Activated T-helper 17 cell treated with anti-CD3 and anti-CD28 coated beads, Interleukin-2, amount 50 U/mL, for 72 hours (primary cell): ENCODE results near the gene TMEM135. TPM values are rescaled to one million over a fixed set of nuclear protein-coding genes. Genes with fewer than 3 reads are reported as not detected.

Experiments used
- ATAC-seq: fragments of 150-1000 bp; cut with Tn5 transposase; replicated peaks from 2 replicates; pipeline ENCODE4 v1.10.0; 2021; ENCODE audit warnings: mild to moderate bottlenecking, moderate library complexity
- H3K27ac Mint-ChIP-seq: one replicate; pipeline ENCODE4 v1.8.0; 2022; ENCODE audit warnings: mixed read lengths
- H3K27me3 Mint-ChIP-seq: one replicate; pipeline ENCODE4 v1.8.0; 2022; ENCODE audit warnings: mixed read lengths
- H3K36me3 Mint-ChIP-seq: one replicate; pipeline ENCODE4 v1.8.0; 2022; ENCODE audit warnings: low read depth, mild to moderate bottlenecking, mixed read lengths
- H3K4me1 Mint-ChIP-seq: one replicate; pipeline ENCODE4 v1.8.0; 2022; ENCODE audit warnings: mixed read lengths
- H3K4me3 Mint-ChIP-seq: one replicate; pipeline ENCODE4 v1.8.0; 2022; ENCODE audit warnings: mild to moderate bottlenecking, mixed read lengths
- H3K9me3 Mint-ChIP-seq: one replicate; pipeline ENCODE4 v1.8.0; 2022; ENCODE audit warnings: mixed read lengths
- total RNA-seq, 2 donors: library from RNA; stranded (reverse); gene quantifications; one replicate each; pipeline ENCODE4 v1.2.3, GENCODE V29; 2022

Gene TMEM135
- total RNA-seq, 2 donors from 2014 or later: 19.8 to 34.7 TPM

DNA sequence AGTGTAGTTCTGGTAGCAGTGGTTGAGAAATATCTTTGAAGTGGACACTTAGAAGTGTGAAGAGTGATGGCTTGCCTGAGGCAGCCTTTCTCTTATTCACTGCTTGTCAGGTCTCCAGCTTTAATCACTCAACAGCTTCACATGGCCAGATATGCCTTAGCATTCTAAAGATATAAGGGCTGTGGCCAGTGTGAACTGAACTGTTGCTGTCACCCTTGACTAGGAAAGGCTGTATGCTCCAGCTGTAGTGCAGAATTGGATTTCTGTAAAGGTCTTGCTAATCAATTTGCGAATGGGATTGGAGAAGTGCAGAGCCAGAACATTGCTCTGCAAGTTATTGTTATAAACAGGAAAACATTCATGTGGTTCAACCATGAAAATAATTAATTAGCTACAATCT, 266.7 kb downstream of the TMEM135 start:
- Mint-ChIP-seq H3K9me3 (no peaks in the 10 kb centered on the region), H3K4me1 (no peaks in the 10 kb centered on the region), H3K4me3 (no peak overlapping the region), H3K36me3 (peaks cover 6% of the 10 kb centered on the region), H3K27ac (no peak overlapping the region), H3K27me3 (no peaks in the 10 kb centered on the region)
- ATAC-seq: no peak

DNA sequence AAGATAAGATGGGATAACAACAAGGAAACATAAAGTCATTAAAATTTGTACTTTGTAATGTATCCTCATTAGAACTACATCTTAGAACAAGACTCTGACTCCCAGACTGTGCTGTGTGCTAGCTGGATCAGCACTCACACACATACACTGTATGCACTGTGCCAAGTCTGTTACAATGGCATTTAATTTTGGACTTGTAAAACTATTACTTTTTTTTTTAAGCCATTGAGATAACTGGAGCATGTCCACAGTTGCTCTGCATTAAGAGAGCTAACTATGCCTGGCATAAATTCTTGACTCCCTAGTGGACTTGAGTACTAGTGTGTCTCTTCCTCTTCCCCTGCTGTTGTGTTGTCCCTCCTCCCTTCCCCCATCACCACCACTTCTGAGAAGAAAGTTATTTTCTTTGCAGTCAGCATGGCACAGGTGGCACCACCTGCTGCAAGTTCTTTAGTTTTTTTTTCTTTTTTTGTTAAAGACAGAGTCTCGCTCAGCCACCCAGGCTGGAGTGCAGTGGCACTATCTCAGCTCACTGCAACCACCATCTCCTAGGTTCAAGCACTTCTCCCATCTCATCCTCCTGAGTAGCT, 268.6 kb downstream of the TMEM135 start:
- Mint-ChIP-seq H3K4me3 (no peak overlapping the region), H3K4me1 (no peaks in the 10 kb centered on the region), H3K27ac (no peak overlapping the region), H3K27me3 (no peaks in the 10 kb centered on the region), H3K9me3 (no peaks in the 10 kb centered on the region), H3K36me3 (peaks cover 6% of the 10 kb centered on the region)
- ATAC-seq: no peak

DNA sequence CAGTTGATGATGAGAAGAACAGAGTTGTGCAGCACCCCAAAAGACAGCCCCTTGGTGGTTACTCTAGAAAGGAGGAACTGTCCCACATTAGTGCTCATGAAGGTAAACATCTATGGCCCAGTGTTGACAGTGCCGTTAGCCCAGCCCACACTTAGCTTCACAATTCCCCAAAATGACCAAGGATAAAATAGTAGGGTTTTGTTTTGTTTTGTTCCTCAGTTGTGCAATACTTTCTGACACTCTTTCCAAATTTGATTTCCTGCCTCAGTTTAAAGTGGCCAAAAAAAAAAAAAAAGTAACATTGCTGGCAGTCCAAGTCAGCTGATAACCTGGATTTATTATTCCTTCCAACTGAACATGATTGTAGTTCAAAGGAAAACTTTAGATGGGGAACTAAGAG, 269.4 kb downstream of the TMEM135 start:
- no peak for ATAC-seq
- no peak overlapping the region for H3K4me3 Mint-ChIP-seq

DNA sequence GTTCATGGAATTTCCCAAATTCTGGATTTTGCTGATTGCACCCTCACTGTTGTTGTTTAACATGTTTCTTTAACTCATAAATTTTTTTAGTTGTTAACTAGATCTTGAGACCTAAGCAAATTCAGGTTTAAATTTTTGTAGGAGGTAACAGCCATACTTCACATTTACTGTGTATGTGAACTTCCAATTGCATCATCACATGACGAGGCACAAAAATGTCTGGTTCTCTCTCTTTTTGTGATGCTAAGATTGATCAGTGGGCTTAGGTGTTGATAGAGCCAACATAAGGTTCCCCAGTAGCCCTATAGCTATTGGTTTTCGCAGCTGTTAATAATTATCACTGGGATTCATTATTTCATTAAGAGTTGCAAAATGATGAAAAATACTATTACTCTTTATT, 277.5 kb downstream of the TMEM135 start:
- H3K4me3 Mint-ChIP-seq: no peak overlapping the region
- no peaks in the 10 kb centered on the region for H3K27me3 Mint-ChIP-seq
- no peak overlapping the region for H3K27ac Mint-ChIP-seq
- no peak for ATAC-seq
- no peaks in the 10 kb centered on the region for H3K9me3 Mint-ChIP-seq
- H3K4me1 Mint-ChIP-seq: no peaks in the 10 kb centered on the region
- H3K36me3 Mint-ChIP-seq: peaks cover 28% of the 10 kb centered on the region

More for the DNA sequence above, 269.4 kb downstream of the TMEM135 start:
- no peaks in the 10 kb centered on the region for H3K27me3 Mint-ChIP-seq
- H3K9me3 Mint-ChIP-seq: no peaks in the 10 kb centered on the region
- H3K27ac Mint-ChIP-seq: no peak overlapping the region
- no peaks in the 10 kb centered on the region for H3K4me1 Mint-ChIP-seq
- peaks cover 6% of the 10 kb centered on the region for H3K36me3 Mint-ChIP-seq

DNA sequence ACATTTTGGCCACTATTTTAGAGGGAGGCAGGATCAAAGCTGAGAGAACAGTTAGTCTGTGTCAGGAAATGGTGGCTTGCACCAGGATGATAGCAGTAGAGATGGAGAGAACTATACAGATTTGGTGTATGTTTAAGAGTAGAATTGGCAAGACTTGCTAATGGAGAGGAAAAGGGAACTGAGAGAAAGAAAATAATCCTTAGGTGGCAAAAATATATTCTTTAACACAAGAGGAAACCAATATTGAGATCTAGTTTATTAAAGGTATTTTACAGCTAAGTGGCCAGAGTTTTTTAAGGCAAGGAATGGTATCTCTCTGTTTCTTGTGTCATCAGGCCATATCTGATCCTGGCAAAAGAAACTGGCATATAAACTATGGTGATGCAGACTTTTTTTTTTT, 278.8 kb downstream of the TMEM135 start:
- Mint-ChIP-seq H3K4me3 (no peak overlapping the region), H3K27me3 (no peaks in the 10 kb centered on the region), H3K4me1 (no peaks in the 10 kb centered on the region), H3K9me3 (no peaks in the 10 kb centered on the region), H3K36me3 (peaks cover 40% of the 10 kb centered on the region), H3K27ac (no peak overlapping the region)
- no peak for ATAC-seq

DNA sequence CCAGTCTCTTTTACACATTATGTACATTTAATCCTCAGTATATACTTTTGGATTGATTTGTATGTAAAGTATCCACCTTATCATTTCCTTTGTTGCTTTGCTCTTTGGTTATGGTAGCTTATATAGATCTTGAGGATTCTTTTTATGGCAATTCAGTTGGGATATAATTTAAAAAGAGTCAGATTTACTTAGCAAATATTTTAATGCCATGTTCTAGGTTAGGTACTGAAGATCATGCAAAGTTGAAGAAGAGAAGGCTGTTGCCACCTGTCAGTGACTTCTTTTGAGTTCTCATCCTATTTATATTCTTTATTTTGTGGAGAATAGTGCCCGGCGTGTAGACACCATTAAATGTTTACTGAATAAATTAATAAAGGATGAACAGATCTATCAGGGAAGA, 279.7 kb downstream of the TMEM135 start:
- H3K27me3 Mint-ChIP-seq: no peaks in the 10 kb centered on the region
- H3K27ac Mint-ChIP-seq: no peak overlapping the region
- H3K4me1 Mint-ChIP-seq: no peaks in the 10 kb centered on the region

DNA sequence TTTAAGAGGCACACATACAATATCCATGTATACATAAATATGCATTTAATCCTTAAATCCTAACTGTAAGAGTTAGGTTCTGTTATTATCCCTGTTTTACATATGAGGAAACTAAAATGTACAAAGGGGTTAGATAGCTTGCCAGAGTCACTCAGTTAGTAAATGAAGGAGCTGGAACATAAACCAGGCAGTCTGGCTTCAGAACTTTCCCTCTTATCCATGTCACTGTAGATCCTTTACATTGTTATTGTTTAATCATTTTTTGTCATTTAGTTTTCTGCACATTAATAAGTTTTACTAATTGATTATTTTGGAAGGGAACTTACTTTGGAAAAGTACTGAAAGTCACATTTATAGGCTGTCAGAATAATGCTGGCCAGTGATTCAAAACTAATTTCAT, 282.4 kb downstream of the TMEM135 start:
- no peaks in the 10 kb centered on the region for H3K27me3 Mint-ChIP-seq
- no peaks in the 10 kb centered on the region for H3K9me3 Mint-ChIP-seq
- peaks cover 59% of the 10 kb centered on the region for H3K36me3 Mint-ChIP-seq
- H3K27ac Mint-ChIP-seq: no peak overlapping the region
- H3K4me1 Mint-ChIP-seq: no peaks in the 10 kb centered on the region
- H3K4me3 Mint-ChIP-seq: no peak overlapping the region
- ATAC-seq: no peak

More for the DNA sequence above, 279.7 kb downstream of the TMEM135 start:
- H3K36me3 Mint-ChIP-seq: peaks cover 48% of the 10 kb centered on the region
- H3K4me3 Mint-ChIP-seq: no peak overlapping the region
- ATAC-seq: no peak
- H3K9me3 Mint-ChIP-seq: no peaks in the 10 kb centered on the region

DNA sequence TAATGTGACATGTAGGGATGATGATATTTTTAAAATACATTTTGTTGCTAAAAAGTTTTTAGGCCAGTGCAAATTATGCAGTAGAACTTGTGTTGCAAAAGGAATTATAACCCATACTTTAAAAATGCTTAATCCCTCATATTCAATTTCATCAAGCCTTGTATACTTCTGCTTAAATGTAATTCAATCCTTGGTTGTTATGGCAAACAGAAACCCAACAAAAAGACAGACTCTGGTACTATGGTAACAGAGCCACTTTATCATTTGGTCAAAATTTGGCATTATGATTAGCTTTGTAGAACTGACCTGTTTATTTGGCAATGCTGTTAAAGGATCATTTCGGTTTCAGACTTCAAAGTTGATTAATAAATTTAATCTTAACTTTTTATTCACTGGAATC, 284.8 kb downstream of the TMEM135 start:
- Mint-ChIP-seq H3K4me1 (no peaks in the 10 kb centered on the region), H3K36me3 (peaks cover 68% of the 10 kb centered on the region), H3K9me3 (no peaks in the 10 kb centered on the region), H3K27me3 (no peaks in the 10 kb centered on the region), H3K27ac (no peak overlapping the region), H3K4me3 (no peak overlapping the region)
- no peak for ATAC-seq

DNA sequence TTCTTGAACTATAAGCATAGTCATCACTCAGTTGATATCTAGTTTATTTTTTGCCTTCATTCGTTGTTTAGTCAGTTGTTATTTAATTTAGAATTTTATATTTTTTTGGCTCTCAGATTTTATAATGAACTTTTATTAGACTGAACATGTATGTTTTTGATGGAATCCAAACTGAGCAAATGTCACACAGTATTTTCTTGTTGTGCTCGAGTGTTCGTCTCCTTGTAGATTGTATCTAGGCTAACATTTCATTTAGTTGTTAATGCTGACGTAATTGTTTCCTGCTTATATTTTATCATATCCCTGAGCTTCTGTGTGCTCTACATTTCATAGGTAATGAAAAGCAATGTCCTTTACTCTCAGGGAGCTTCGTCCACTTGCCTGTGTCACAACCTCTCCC, 286.2 kb downstream of the TMEM135 start:
- H3K4me1 Mint-ChIP-seq: no peaks in the 10 kb centered on the region
- H3K36me3 Mint-ChIP-seq: peaks cover 60% of the 10 kb centered on the region
- H3K9me3 Mint-ChIP-seq: no peaks in the 10 kb centered on the region
- H3K4me3 Mint-ChIP-seq: no peak overlapping the region
- no peaks in the 10 kb centered on the region for H3K27me3 Mint-ChIP-seq
- ATAC-seq: no peak
- H3K27ac Mint-ChIP-seq: no peak overlapping the region

DNA sequence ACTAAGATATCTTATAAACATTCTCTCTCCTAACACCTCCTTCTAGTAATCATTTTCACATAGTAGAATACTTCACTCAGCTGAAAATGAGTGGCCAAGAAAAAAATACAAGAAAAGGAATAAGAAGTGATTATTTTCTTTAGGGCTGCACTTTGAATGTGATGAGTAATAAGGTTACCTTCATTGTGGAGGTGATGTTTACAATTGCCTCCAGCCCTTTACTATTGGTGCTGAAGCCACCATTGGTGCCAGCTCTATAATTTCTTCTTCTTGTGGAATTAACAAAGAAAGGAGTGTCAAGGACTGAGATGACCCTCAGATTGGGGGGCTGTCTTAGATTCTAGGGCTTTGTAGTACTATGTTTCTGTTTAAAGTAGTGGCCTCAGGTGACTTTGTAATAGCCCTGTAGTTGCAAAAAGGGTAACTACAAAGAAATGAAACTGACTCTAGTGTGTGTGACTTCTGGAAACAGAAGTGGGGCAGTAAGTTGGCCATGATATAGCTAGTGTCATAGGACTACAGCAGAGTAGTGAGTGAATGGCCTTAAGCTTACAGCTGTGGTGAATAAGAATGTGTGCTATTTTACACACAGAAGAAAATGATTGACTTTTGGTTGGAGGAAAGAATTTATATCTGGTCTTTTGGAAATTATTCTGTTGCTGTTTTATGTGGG, 287.2 kb downstream of the TMEM135 start:
- no peaks in the 10 kb centered on the region for H3K4me1 Mint-ChIP-seq
- no peaks in the 10 kb centered on the region for H3K27me3 Mint-ChIP-seq
- no peaks in the 10 kb centered on the region for H3K9me3 Mint-ChIP-seq
- peaks cover 52% of the 10 kb centered on the region for H3K36me3 Mint-ChIP-seq
- no peak for ATAC-seq
- no peak overlapping the region for H3K27ac Mint-ChIP-seq
- no peak overlapping the region for H3K4me3 Mint-ChIP-seq

DNA sequence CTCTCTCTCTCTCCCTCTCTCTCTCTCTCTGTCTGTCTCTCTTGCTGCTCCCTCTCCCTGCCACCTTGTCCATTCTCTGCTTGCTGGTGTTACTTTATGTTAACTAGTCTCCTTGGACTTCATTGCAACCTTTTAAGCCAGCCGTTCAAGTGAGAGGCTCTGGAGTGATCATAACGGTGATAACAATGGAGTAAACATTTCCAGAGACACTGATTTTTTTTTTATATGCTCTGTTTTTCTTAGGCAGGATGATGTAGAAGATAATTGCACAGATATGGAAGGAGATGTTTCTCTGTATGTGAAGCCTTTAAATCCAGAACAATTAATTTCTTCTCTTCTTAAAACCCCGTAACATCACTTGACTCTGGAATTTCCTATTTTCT, 287.7 kb downstream of the TMEM135 start:
- H3K27me3 Mint-ChIP-seq: no peaks in the 10 kb centered on the region
- H3K27ac Mint-ChIP-seq: no peak overlapping the region
- peaks cover 47% of the 10 kb centered on the region for H3K36me3 Mint-ChIP-seq

DNA sequence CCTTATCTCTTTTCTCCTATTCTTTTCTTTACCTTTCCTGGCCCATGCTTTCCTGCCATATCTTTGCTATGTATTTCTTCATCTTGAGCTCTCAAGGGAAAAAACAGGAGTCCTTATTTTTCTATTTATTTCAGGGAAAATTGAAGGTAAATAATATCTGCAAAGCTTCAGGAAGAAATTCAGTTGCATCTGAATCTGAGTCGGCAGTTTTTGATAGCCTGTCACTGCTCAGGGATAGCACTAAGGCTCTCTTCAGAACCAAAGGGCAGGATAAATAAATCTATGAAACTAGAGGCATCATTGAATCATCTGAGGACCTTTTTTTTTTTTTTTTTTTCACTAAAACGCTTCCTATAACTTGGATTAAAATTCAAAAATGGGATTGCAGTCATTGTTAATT, 288.9 kb downstream of the TMEM135 start:
- H3K27ac Mint-ChIP-seq: no peak overlapping the region
- H3K9me3 Mint-ChIP-seq: no peaks in the 10 kb centered on the region
- no peaks in the 10 kb centered on the region for H3K4me1 Mint-ChIP-seq
- H3K4me3 Mint-ChIP-seq: no peak overlapping the region
- H3K36me3 Mint-ChIP-seq: peaks cover 36% of the 10 kb centered on the region
- no peaks in the 10 kb centered on the region for H3K27me3 Mint-ChIP-seq
- no peak for ATAC-seq

More for the DNA sequence above, 287.7 kb downstream of the TMEM135 start:
- no peaks in the 10 kb centered on the region for H3K4me1 Mint-ChIP-seq
- H3K4me3 Mint-ChIP-seq: no peak overlapping the region
- no peaks in the 10 kb centered on the region for H3K9me3 Mint-ChIP-seq
- ATAC-seq: no peak

DNA sequence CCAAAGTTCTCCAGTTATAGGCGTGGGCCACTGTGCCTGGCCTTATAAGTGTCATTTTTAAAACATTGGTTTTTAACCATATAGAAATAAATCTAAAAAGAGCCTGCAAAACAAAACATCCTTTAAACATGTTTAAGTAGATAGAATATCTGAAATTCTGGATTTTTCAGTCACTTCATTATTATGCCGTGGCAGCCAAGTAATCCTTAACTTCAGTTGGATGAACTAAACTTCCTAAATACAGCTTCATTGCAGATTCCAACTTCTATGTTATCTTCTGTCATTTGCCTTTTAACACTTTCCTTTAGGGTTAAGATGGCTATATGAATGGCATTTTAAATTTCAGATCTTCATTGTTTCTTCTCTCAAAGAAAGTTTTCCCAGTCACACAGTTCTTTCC, 291.4 kb downstream of the TMEM135 start:
- Mint-ChIP-seq H3K27ac (no peak overlapping the region), H3K9me3 (no peaks in the 10 kb centered on the region), H3K27me3 (no peaks in the 10 kb centered on the region), H3K36me3 (peaks cover 21% of the 10 kb centered on the region), H3K4me1 (no peaks in the 10 kb centered on the region), H3K4me3 (no peak overlapping the region)
- ATAC-seq: no peak

DNA sequence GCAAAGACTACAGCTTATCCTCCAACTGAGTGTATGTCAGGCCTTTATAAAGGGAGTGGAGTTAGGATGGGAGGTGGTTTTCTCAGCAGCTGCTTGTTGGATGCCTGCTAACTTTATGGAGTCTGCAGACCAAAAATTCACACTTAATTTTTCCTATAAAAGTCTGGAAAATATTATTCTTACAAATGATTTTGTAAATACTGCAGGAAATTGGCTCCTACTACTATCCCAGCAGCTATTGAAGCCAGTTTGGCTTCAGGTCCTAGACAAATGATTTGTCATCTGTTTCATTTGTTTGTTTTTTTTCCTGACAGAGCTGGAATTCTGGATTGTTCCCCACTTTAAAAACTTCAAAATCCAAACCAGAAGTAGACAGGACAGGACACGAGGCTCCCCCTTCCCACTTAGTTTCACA, 292.5 kb downstream of the TMEM135 start:
- H3K27ac Mint-ChIP-seq: no peak overlapping the region
- H3K4me1 Mint-ChIP-seq: no peaks in the 10 kb centered on the region
- H3K27me3 Mint-ChIP-seq: no peaks in the 10 kb centered on the region
- H3K9me3 Mint-ChIP-seq: no peaks in the 10 kb centered on the region
- no peak overlapping the region for H3K4me3 Mint-ChIP-seq
- no peak for ATAC-seq
- peaks cover 13% of the 10 kb centered on the region for H3K36me3 Mint-ChIP-seq

DNA sequence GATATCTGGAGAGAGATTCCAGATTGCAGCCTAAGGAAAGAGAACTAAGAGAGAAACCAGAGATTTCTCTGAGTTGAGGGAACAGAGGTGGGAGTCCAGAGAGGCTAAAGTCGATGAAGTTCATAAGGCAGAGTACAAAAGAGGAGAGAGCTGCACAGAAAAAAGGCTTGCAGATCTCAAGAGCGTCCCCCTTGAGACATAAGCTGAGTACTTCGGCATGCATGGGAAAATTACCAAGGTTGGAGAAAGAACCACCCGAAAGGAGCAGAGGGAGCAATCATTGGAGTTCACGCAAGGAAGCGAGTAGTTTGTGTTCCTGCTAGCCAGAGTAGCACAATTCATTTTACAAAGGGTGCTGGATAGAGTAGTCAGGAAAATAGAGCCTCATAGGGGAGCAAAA, 293.5 kb downstream of the TMEM135 start:
- H3K27me3 Mint-ChIP-seq: no peaks in the 10 kb centered on the region
- ATAC-seq: no peak
- no peaks in the 10 kb centered on the region for H3K4me1 Mint-ChIP-seq
- H3K27ac Mint-ChIP-seq: no peak overlapping the region
- no peak overlapping the region for H3K4me3 Mint-ChIP-seq
- H3K9me3 Mint-ChIP-seq: no peaks in the 10 kb centered on the region
- H3K36me3 Mint-ChIP-seq: peaks cover 7% of the 10 kb centered on the region
